ENCODE results near the gene OR8K3. TPM values are rescaled to one million over a fixed set of nuclear protein-coding genes. Genes with fewer than 3 reads are reported as not detected.

OR8K3 gene
- total RNA-seq, result not detected

DNA sequence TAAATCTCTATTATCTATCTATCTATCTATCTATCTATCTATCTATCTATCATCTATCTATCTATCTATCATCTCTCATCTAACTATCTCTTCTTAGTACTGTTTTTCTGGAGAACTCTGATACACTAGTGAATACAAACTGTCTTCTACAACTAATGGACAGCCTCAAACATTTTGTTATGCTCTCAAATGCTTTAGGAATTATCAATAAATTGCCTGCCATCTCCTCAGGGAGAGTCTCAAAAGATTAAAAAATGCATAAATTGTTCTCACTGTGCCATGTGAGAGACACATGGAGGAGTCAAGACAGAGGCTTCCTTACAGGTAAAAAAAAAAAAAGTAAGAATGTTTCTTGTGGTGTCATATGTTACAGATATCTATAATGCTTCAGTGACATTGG, at the start of gene OR8K3:
Gene OR8K3 (plus strand): TSS at position 301 of the 400 bp plus-strand sequence. CDS start 3,163 bp downstream, outside the sequence.
- DNase-seq, result no peak
- Mint-ChIP-seq H3K9me3 (peaks cover 8% of the 10 kb centered on the region), H3K36me3 (no peaks in the 10 kb centered on the region), H3K4me3 (no peak within 1 kb of the TSS), H3K27me3 (no peaks in the 10 kb centered on the region), H3K27ac (no peak within 1 kb of the TSS), H3K4me1 (ENCODE audit: low read depth) (no peaks in the 10 kb centered on the region)
- ChIA-PET POLR2A (no interaction called here), CTCF (no interaction called here)
- intact Hi-C loops (cut with micrococcal nuclease), result no loop called here

DNA sequence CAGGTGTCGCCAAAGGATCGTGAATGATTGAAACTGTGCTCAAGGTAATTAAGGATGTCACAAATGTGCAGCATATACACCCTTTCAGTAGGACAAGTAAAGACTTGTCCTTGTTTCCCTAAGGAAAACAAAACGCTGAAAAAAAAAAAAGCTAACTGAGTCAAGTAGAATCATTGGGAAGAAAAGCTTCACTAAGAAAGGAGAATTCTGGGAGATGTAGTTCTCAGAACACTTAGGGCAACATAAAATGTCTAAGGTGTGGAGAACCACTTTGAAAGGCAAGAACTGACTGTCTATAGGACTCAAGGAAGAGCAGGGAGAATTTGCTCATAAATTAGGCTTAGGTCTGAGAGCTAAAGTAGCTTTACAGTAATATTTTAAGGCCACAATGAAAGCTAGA, 43.9 kb upstream of the OR8K3 start:
- peaks cover 31% of the 10 kb centered on the region for H3K9me3 Mint-ChIP-seq

DNA sequence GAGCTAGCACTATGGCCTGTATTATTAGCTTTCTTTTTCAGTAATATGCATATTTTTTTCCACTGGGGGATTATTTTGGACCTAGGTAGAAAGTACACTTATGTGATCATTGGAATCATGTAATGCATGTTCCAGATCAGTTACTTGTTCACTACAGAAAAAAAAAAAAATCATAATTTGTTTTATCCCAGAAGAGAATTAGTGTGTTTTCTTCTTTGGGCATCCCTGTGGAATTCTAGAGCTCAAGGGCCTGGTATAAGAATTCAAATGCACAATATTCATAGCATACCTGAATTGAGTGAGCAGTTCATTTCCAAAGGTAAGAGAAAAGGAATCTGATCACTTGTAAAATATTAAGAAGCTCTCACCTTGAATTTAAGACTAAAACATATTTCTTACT, 41.1 kb upstream of the OR8K3 start, which contains the start of gene OR5T1:
Gene OR5T1 (plus strand): TSS at position 301 of the 400 bp plus-strand sequence. CDS start 1,485 bp downstream, outside the sequence.
- ChIA-PET CTCF (no interaction called here), POLR2A (no interaction called here)
- intact Hi-C loops (cut with micrococcal nuclease), result no loop called here
- Mint-ChIP-seq H3K4me1 (ENCODE audit: low read depth) (no peaks in the 10 kb centered on the region), H3K36me3 (no peaks in the 10 kb centered on the region), H3K27me3 (no peaks in the 10 kb centered on the region), H3K9me3 (peaks cover 25% of the 10 kb centered on the region), H3K27ac (no peak within 1 kb of the TSS), H3K4me3 (no peak within 1 kb of the TSS)
- DNase-seq, result no peak

More for the DNA sequence above, 43.9 kb upstream of the OR8K3 start:
- Mint-ChIP-seq H3K4me3 (no peak overlapping the region), H3K27ac (no peak overlapping the region), H3K4me1 (ENCODE audit: low read depth) (no peaks in the 10 kb centered on the region), H3K27me3 (no peaks in the 10 kb centered on the region), H3K36me3 (no peaks in the 10 kb centered on the region)
- no peak for DNase-seq
- intact Hi-C loops (cut with micrococcal nuclease), result no loop called here
- CTCF ChIA-PET, result no interaction called here
- POLR2A ChIA-PET, result no interaction called here

DNA sequence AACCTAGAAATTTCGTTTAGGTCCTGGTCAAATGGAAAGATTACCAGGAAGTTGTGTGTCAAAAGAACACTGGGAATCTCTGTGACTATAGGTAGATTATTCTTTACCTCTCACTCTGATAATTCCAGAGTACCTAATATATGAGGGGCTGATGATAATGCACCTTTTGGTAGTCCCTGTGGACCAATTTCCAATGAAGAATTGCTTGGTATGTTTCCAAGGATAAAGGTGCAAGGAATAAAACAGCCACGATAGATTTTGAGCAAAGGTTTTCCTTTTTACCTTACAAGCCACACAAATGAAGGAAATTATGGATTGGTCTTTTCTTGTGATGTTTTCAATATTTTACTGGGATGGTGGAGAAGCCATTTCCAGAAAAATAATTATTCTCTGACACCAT, 22.8 kb upstream of the OR8K3 start, which contains the start of gene OR8H1:
Gene OR8H1 (minus strand): TSS at position 101 of the 400 bp plus-strand sequence. CDS start 1,192 bp downstream, outside the sequence.
- no peak within 1 kb of the TSS for H3K4me3 Mint-ChIP-seq
- no peak within 1 kb of the TSS for H3K27ac Mint-ChIP-seq
- no peaks in the 10 kb centered on the region for H3K4me1 Mint-ChIP-seq (ENCODE audit: low read depth)
- ChIA-PET CTCF (no interaction called here), POLR2A (no interaction called here)
- peaks cover 19% of the 10 kb centered on the region for H3K9me3 Mint-ChIP-seq
- intact Hi-C loops (cut with micrococcal nuclease), result no loop called here
- H3K36me3 Mint-ChIP-seq, result no peaks in the 10 kb centered on the region
- H3K27me3 Mint-ChIP-seq, result no peaks in the 10 kb centered on the region
- DNase-seq, result no peak

DNA sequence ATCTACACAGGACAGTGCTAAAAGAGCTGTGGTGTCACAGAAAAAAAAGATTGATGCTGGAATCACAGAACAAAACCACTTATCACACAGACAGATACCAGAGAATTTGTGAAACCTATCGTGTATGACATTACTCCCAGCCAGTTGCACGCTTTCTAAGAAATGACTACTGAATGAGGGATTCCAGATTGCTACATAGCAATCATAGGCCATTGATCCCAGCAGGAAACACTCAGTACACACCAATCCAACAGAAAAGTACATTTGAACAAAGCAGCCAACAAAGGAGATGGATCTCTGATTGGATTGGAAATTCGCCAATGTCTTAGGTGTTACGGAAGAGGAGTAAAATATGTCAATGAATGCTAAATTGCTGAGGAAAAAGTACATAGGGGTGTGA, 18.0 kb upstream of the OR8K3 start:
- Mint-ChIP-seq H3K9me3 (peaks cover 12% of the 10 kb centered on the region), H3K27ac (no peak overlapping the region), H3K4me3 (no peak overlapping the region), H3K27me3 (no peaks in the 10 kb centered on the region), H3K4me1 (ENCODE audit: low read depth) (no peaks in the 10 kb centered on the region), H3K36me3 (no peaks in the 10 kb centered on the region)
- no peak for DNase-seq
- ChIA-PET CTCF (no interaction called here), POLR2A (no interaction called here)
- intact Hi-C loops (cut with micrococcal nuclease), result no loop called here

DNA sequence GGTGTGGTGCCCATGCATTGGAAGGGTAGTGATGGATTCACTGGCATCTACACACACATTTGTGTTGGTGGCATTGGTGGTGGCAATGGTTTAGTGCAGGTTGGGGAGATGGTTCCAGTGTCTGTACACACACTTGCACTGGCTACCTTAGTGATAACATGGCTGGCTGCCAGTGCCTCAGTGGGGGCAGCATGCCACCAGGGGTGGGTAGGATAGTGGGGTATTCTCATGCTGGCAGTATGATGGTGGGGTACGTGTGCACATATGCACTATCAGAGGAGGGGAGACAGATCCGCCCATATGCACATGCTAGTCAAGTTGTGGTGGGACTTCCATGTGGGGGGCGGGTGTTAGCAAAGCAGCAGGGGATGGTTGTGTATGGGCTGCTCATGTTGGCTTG, 7.1 kb upstream of the OR8K3 start:
- Mint-ChIP-seq H3K36me3 (no peaks in the 10 kb centered on the region), H3K4me3 (no peak overlapping the region), H3K4me1 (ENCODE audit: low read depth) (no peaks in the 10 kb centered on the region), H3K27me3 (no peaks in the 10 kb centered on the region), H3K27ac (no peak overlapping the region), H3K9me3 (peaks cover 41% of the 10 kb centered on the region)
- CTCF ChIA-PET, result no interaction called here
- intact Hi-C loops (cut with micrococcal nuclease), result no loop called here
- POLR2A ChIA-PET, result no interaction called here
- no peak for DNase-seq

DNA sequence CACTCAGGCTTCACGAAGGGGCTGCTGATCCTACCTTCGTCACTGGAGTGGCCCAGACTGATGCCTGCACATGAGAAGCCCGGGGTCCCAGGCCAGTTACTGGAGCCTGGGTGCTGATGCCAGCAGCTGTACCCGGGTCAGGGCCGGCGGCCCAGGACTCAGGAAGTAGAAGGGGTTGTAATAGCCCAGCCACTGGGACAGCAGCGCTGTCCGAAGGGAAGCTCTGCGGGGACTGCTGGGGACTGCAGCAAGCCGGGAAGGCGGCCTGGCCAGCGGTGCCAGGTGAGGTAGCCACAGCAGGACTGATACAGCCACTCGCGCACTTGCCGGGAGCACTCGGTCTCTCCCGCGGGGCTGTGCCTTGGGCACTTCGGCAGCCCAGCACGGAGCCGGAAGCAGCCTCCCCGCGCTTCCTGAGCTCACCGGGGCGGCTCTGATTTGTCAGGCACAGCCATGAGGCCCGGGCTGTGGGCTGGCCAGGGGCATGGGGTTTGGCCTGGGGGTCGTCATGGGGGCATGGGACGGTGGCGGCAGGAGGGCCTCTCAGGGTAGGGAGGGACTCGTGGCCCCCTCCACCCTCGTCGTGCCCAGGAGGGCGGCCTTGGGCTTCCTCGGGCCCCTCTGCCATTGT, 17.0 kb downstream of the OR8K3 start:
- ChIA-PET CTCF (no interaction called here), POLR2A (no interaction called here)
- H3K9me3 Mint-ChIP-seq, result peaks cover 10% of the 10 kb centered on the region
- intact Hi-C loops (cut with micrococcal nuclease), result no loop called here
- DNase-seq, result no peak
- no peaks in the 10 kb centered on the region for H3K4me1 Mint-ChIP-seq (ENCODE audit: low read depth)
- H3K36me3 Mint-ChIP-seq, result no peaks in the 10 kb centered on the region
- no peak overlapping the region for H3K4me3 Mint-ChIP-seq
- H3K27me3 Mint-ChIP-seq, result no peaks in the 10 kb centered on the region
- H3K27ac Mint-ChIP-seq, result no peak overlapping the region

DNA sequence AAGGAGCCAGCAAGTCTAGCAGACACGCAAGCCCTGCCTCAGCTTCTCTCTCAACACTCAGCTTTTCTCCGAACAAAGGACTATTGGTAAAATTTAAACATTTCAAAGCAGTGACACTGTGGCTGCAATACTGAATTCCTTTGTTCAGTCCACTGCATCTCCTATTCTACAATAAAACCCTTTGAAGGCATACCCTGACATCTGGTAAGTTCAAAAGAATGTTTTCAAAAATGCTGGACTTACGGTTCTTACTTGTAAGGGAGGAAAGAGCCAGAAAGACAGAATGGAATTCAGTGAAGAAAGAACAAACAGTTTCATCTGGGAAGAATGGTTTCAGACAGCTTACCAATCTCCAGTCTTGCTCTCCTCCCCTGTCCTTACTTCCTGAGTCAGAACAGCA, 18.2 kb downstream of the OR8K3 start:
- no peak for DNase-seq
- Mint-ChIP-seq H3K4me1 (ENCODE audit: low read depth) (no peaks in the 10 kb centered on the region), H3K4me3 (no peak overlapping the region), H3K27ac (no peak overlapping the region), H3K9me3 (peaks cover 15% of the 10 kb centered on the region), H3K27me3 (no peaks in the 10 kb centered on the region), H3K36me3 (no peaks in the 10 kb centered on the region)
- POLR2A ChIA-PET, result no interaction called here
- intact Hi-C loops (cut with micrococcal nuclease), result no loop called here
- CTCF ChIA-PET, result no interaction called here

DNA sequence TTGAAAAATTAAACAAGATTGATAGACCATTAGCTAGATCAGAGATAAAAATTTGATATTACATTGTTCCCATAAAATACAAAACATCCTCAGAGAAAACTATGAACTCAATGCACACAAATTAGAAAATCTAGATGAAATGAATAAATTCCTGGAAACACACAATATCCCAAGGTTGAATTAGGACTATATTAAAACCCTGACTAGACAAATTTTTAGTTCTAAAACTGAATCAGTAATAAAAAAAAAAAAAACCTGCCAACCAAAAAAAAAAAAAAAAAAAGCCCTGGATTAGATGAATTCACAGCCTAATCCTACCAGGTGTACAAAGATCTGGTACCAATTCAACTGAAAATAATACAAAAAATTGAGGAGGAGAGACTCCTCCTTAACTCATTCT, 25.3 kb downstream of the OR8K3 start:
- no peak for DNase-seq
- Mint-ChIP-seq H3K4me3 (no peak overlapping the region), H3K36me3 (no peaks in the 10 kb centered on the region), H3K4me1 (ENCODE audit: low read depth) (no peaks in the 10 kb centered on the region), H3K27me3 (no peaks in the 10 kb centered on the region), H3K27ac (no peak overlapping the region), H3K9me3 (peaks cover 29% of the 10 kb centered on the region)
- CTCF ChIA-PET, result no interaction called here
- POLR2A ChIA-PET, result no interaction called here
- intact Hi-C loops (cut with micrococcal nuclease), result no loop called here

DNA sequence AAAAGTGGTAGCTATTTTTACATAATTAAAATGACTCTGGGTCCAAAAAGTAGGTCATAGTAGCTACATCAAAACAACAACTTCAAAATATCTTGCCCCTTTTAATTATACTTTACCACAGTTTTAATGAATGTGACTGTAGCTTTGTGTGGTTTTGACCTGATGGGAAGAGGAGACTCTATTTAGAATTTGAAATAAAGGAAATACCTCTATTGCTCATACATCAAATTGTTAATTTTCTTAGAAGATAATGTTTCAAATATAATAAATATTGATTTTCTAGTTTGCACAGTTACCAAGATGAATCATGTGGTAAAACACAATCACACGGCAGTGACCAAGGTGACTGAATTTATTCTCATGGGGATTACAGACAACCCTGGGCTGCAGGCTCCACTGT, 30.8 kb downstream of the OR8K3 start, which contains the start of gene OR8K1:
Gene OR8K1 (plus strand): TSS at position 301 of the 400 bp plus-strand sequence. CDS start 0 bp downstream, at position 301.
- DNase-seq, result no peak
- CTCF ChIA-PET, result no interaction called here
- Mint-ChIP-seq H3K9me3 (peaks cover 19% of the 10 kb centered on the region), H3K4me3 (no peak within 1 kb of the TSS), H3K27ac (no peak within 1 kb of the TSS), H3K4me1 (ENCODE audit: low read depth) (no peaks in the 10 kb centered on the region), H3K36me3 (no peaks in the 10 kb centered on the region), H3K27me3 (no peaks in the 10 kb centered on the region)
- POLR2A ChIA-PET, result no interaction called here
- intact Hi-C loops (cut with micrococcal nuclease), result no loop called here

DNA sequence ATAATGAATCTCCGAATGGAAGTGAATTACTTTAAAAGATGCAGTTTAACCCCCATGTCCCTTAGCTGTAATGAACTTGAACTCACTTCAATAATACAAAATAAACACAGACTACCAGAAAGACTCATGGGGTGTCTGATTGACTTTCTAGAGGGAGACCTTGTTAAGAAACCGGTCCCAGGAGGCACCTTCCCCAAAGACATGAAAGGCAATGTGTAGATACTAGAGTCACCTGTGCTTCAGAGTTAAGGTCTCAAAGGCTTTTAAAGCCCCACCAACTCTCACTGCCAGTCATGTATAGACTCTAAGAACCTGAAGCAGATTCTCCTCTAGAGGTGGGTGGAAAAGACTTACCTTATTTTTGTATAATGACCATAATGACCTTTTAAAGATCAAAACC, 39.0 kb downstream of the OR8K3 start, which contains the start of gene OR8J1:
Gene OR8J1 (plus strand): TSS at position 301 of the 400 bp plus-strand sequence. CDS start 5,956 bp downstream, outside the sequence.
- CTCF ChIA-PET, result no interaction called here
- DNase-seq, result no peak
- intact Hi-C loops (cut with micrococcal nuclease), result no loop called here
- no peaks in the 10 kb centered on the region for H3K4me1 Mint-ChIP-seq (ENCODE audit: low read depth)
- H3K4me3 Mint-ChIP-seq, result no peak within 1 kb of the TSS
- no peak within 1 kb of the TSS for H3K27ac Mint-ChIP-seq
- peaks cover 6% of the 10 kb centered on the region for H3K9me3 Mint-ChIP-seq
- no peaks in the 10 kb centered on the region for H3K27me3 Mint-ChIP-seq
- POLR2A ChIA-PET, result no interaction called here
- no peaks in the 10 kb centered on the region for H3K36me3 Mint-ChIP-seq

All from activated CD4-positive, alpha-beta memory T cell treated with anti-CD3 and anti-CD28 coated beads for 36 hours (primary cell).